Nephron (organoid): ENCODE results near the gene GHRHR.

ENCODE experiments used
- H3K27ac Mint-ChIP-seq, 3 experiments: 2 replicates each; pipeline ENCODE4 v1.8.0; 2020; ENCODE audit warnings: mixed read lengths in 3 of 3, mild to moderate bottlenecking in 2 of 3, moderate library complexity in 1 of 3
- H3K27me3 Mint-ChIP-seq: 2 replicates; pipeline ENCODE4 v1.8.0; 2021; ENCODE audit warnings: low read depth, mild to moderate bottlenecking, moderate library complexity, mixed read lengths
- H3K36me3 Mint-ChIP-seq: 2 replicates; pipeline ENCODE4 v1.8.0; 2020; ENCODE audit warnings: low read depth, mixed read lengths
- H3K4me1 Mint-ChIP-seq: 2 replicates; pipeline ENCODE4 v1.8.0; 2020; ENCODE audit warnings: mixed read lengths
- H3K4me3 Mint-ChIP-seq, 3 experiments: 2 replicates each; pipeline ENCODE4 v1.8.0; 2020; ENCODE audit warnings: mild to moderate bottlenecking in 3 of 3, mixed read lengths in 3 of 3, moderate library complexity in 2 of 3
- H3K9me3 Mint-ChIP-seq: 2 replicates; pipeline ENCODE4 v1.8.0; 2020; ENCODE audit warnings: mixed read lengths
- TF ChIP-seq, protein P1 (sequence below), 3 experiments: fragments of 200-600 bp; sonication (generic); IDR thresholded peaks; one replicate each; pipeline ENCODE4 v1.5.0; 2021; ENCODE audit warnings: antibody characterized with exemption in 3 of 3; ENCODE audit not compliant: unreplicated experiment in 3 of 3

GHRHR gene

DNA sequence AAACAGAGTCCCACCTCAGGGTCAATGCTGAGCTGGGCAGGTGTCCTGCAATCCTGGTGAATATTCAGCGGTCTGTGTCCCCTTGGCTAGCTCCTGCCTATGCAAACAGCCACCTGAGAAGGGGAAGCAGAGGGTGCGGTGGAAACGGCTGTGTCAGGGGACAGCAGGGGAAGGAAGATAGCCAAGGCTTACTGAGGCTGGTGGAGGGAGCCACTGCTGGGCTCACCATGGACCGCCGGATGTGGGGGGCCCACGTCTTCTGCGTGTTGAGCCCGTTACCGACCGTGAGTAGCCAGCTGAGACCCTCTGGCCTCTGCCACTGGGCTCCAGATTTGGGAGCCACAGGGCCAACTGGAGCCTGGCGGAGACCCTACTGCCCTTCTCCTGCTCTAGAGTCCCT lies at the start of gene GHRHR:
Gene GHRHR (plus strand): TSS at position 112 of the 400 bp plus-strand sequence. CDS start 116 bp downstream, at position 228.
- H3K4me1 Mint-ChIP-seq = no peaks in the 10 kb centered on the region
- H3K36me3 Mint-ChIP-seq = no peaks in the 10 kb centered on the region
- H3K27ac Mint-ChIP-seq = no peak within 1 kb of the TSS
- no peak within 1 kb of the TSS for H3K4me3 Mint-ChIP-seq
- peaks cover 44% of the 10 kb centered on the region for H3K27me3 Mint-ChIP-seq
- H3K9me3 Mint-ChIP-seq = no peaks in the 10 kb centered on the region
- TF ChIP-seq, protein P1, sequence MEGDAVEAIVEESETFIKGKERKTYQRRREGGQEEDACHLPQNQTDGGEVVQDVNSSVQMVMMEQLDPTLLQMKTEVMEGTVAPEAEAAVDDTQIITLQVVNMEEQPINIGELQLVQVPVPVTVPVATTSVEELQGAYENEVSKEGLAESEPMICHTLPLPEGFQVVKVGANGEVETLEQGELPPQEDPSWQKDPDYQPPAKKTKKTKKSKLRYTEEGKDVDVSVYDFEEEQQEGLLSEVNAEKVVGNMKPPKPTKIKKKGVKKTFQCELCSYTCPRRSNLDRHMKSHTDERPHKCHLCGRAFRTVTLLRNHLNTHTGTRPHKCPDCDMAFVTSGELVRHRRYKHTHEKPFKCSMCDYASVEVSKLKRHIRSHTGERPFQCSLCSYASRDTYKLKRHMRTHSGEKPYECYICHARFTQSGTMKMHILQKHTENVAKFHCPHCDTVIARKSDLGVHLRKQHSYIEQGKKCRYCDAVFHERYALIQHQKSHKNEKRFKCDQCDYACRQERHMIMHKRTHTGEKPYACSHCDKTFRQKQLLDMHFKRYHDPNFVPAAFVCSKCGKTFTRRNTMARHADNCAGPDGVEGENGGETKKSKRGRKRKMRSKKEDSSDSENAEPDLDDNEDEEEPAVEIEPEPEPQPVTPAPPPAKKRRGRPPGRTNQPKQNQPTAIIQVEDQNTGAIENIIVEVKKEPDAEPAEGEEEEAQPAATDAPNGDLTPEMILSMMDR (IDR thresholded peaks at IDR 0.05; ENCODE audit: unreplicated experiment in 3 of 3) = no peak

DNA sequence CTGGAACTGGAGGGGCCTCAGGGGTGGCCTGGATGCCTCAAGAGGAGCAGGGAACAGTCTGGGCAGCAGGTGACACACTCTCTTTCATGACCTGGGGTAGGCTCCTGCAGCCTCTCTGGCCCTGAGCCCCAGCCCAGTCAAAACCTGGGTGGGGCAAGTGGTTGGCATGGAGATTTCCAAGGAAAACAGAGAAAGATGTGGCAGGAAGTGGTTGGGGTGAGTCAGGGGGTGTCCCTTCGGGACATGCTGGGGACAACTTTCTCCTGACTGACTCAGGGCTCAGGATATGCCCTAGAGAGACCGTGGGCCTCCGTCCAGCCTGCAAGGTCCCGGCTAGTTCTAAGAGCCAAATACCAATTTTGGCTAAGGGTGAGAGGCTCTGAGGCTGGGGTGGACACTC lies 49.2 kb upstream of the GHRHR start:
- H3K27me3 Mint-ChIP-seq = peaks cover 9% of the 10 kb centered on the region
- no peaks in the 10 kb centered on the region for H3K9me3 Mint-ChIP-seq
- TF ChIP-seq, protein P1 (IDR thresholded peaks at IDR 0.05; ENCODE audit: unreplicated experiment in 3 of 3) = no peak

DNA sequence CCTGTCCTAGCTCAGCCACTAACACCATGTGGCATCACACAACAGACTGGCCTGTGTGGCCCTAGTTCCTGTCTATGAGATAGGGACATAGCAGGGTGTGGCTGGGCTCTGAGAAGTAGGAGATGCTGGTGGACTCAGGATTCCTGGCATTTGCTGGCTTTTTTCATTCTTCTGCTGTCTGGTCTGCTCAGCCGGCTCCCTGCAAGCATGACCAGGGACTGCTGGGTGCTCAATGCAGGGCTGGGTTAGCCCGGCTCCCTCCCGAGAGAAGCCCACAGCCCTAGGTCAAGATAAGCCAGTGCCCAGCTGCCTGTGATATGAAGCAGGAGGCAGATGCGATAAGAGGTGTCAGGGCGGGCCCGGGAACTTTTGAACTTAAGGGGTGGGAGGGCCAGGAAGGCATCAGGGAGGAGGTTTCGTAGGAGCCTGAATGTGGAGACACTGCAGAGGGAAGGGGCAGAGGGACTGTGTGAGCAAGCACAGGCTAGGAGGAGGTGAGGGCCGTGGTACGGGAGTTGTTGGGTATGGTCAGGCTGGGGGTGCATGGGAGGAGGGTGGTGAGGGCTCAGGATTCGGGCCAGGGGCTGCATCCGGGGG lies 48.6 kb upstream of the GHRHR start:
- no peaks in the 10 kb centered on the region for H3K36me3 Mint-ChIP-seq
- H3K27ac Mint-ChIP-seq = no peak overlapping the region
- H3K4me3 Mint-ChIP-seq = no peak overlapping the region
- no peaks in the 10 kb centered on the region for H3K9me3 Mint-ChIP-seq
- TF ChIP-seq, protein P1 (IDR thresholded peaks at IDR 0.05; ENCODE audit: unreplicated experiment in 3 of 3) = no peak
- H3K4me1 Mint-ChIP-seq = peaks cover 55% of the 10 kb centered on the region
- peaks cover 9% of the 10 kb centered on the region for H3K27me3 Mint-ChIP-seq

More for the DNA sequence above, 49.2 kb upstream of the GHRHR start:
- no peaks in the 10 kb centered on the region for H3K36me3 Mint-ChIP-seq
- no peak overlapping the region for H3K27ac Mint-ChIP-seq
- peaks cover 50% of the 10 kb centered on the region for H3K4me1 Mint-ChIP-seq
- H3K4me3 Mint-ChIP-seq = no peak overlapping the region

DNA sequence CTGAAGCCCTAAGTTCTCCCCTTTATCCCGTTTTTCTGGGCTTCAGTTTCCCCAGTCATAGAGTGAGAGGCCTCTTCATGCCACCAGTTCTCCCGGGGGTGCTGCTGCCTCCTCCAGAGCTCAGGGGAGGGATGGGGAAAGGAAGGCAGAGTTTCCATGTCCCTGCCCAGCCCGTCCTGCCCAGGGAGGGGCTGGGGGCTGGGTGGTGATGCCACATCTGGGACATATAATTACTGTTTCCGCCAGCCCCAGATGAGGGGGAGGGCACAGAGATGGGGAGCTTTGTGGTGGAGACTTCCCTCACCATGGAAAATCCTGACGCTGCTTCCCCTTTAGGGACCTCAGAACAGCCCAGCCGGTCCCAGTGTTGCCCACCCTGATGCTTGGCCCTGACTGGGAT lies 48.0 kb upstream of the GHRHR start:
- H3K27ac Mint-ChIP-seq = no peak overlapping the region
- peaks cover 8% of the 10 kb centered on the region for H3K27me3 Mint-ChIP-seq
- H3K4me1 Mint-ChIP-seq = peaks cover 54% of the 10 kb centered on the region
- H3K9me3 Mint-ChIP-seq = no peaks in the 10 kb centered on the region
- H3K36me3 Mint-ChIP-seq = no peaks in the 10 kb centered on the region
- no peak overlapping the region for H3K4me3 Mint-ChIP-seq
- TF ChIP-seq, protein P1 (IDR thresholded peaks at IDR 0.05; ENCODE audit: unreplicated experiment in 3 of 3) = no peak

DNA sequence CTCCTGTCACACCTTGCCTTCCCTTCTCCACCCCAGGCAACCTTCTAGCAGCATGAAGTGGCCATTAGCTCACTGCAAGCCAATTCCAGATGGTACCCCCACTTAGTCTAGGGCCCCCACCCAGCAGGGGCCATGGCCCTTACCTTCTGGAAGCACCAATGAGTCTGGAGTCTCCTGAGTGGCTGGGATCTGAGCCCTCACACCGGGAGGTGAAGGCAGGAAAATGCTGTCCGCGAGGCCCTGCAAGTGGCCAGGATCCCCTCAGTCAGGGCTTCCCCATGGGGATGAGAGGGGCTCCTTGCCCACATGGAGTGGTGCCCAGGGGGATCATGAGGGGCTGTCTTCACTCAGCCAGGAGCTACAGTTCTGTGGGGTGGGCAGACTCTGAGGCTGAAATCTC lies 47.5 kb upstream of the GHRHR start:
- Mint-ChIP-seq H3K4me3 (no peak overlapping the region), H3K4me1 (peaks cover 54% of the 10 kb centered on the region), H3K36me3 (no peaks in the 10 kb centered on the region), H3K9me3 (no peaks in the 10 kb centered on the region), H3K27ac (peak overlapping the region in 1 of 3 experiments; percentile 46), H3K27me3 (peaks cover 4% of the 10 kb centered on the region)
- TF ChIP-seq, protein P1 (IDR thresholded peaks at IDR 0.05; ENCODE audit: unreplicated experiment in 3 of 3) = no peak

DNA sequence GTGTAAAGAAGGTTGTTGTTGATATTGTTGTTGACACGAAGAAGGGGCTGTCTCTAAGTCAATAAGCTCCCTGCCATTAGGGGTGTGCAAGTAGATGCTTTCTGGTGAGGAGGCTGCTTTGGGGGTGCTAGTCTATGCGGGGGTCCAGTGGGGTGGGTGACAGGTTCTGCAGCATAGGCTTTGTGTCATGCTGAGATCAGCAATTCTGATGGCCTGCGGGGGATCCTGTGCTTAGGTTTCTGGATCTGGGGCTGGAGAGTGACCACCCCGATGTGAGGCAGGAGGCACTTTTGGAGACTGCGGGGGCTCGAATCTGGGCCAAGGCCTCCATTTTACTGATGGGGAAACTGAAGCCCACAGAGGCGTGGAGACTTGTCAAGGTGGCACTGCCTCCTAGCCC lies 47.0 kb upstream of the GHRHR start:
- Mint-ChIP-seq H3K4me1 (peaks cover 51% of the 10 kb centered on the region), H3K4me3 (no peak overlapping the region), H3K9me3 (no peaks in the 10 kb centered on the region), H3K27ac (peak overlapping the region in 2 of 3 experiments; percentile 46 to 51), H3K36me3 (no peaks in the 10 kb centered on the region), H3K27me3 (peaks cover 4% of the 10 kb centered on the region)
- TF ChIP-seq, protein P1 (IDR thresholded peaks at IDR 0.05; ENCODE audit: unreplicated experiment in 3 of 3) = no peak
